Body of pancreas (tissue), 4 donors: Measurements from ENCODE around the gene MFAP2. TPM values are rescaled to one million over a fixed set of nuclear protein-coding genes. Genes with fewer than 3 reads are reported as not detected.

ENCODE experiments used
- ATAC-seq: fragments of 150-250 bp; one replicate; pipeline ENCODE4 v1.9.1; 2016
- DNase-seq, 4 donors: peaks; one replicate each; pipeline ENCODE4 v3.0.0-alpha.2; 2019
- H3K27ac ChIP-seq, 4 donors: fragments of 200-600 bp; sonication (generic); 1 replicate in 3 of 4; 2 replicates in 1 of 4; pipeline versions ENCODE4 v1.5.1 to v1.6.1; 2016 to 2019; ENCODE audit warnings: mild to moderate bottlenecking in 1 of 4, mixed read lengths in 1 of 4, moderate library complexity in 1 of 4
- H3K27me3 ChIP-seq, 2 donors: fragments of 200-600 bp; sonication (generic); one replicate each; pipeline ENCODE4 v1.6.0; 2016; ENCODE audit warnings: mild to moderate bottlenecking in 1 of 2
- H3K36me3 ChIP-seq, 2 donors: fragments of 200-600 bp; sonication (generic); replicated peaks in 1 of 2; 2 replicates each; pipeline ENCODE4 v1.5.1; 2016; ENCODE audit warnings: low read depth in 2 of 2; ENCODE audit not compliant: insufficient read depth in 1 of 2
- H3K4me1 ChIP-seq: fragments of 200-600 bp; sonication (generic); one replicate; pipeline ENCODE4 v1.6.0; 2016
- H3K4me3 ChIP-seq, 2 donors: fragments of 200-600 bp; sonication (generic); 1 replicate in 1 of 2; 2 replicates in 1 of 2; pipeline ENCODE4 v1.5.1; 2016 to 2019
- H3K9me3 ChIP-seq, 3 donors: fragments of 200-600 bp; sonication (generic); 1 replicate in 2 of 3; 2 replicates in 1 of 3; pipeline ENCODE4 v1.5.1; 2016
- CTCF ChIP-seq, 7 experiments: fragments of 450-650 bp in 4 of 7; fragments of 200-600 bp in 3 of 7; sonication (generic) in 3 of 7; IDR thresholded peaks; one replicate each; pipeline ENCODE4 v1.5.1; 2016 to 2019; ENCODE audit warnings: antibody characterized with exemption in 7 of 7
- POLR2A ChIP-seq, 3 donors: fragments of 450-650 bp; IDR thresholded peaks; one replicate each; pipeline ENCODE4 v1.6.1; 2016; ENCODE audit warnings: antibody characterized with exemption in 3 of 3, mild to moderate bottlenecking in 2 of 3
- WGBS, 2 donors: methylation state at CpG; one replicate each; pipeline ENCODE4 v1.1.5; 2017; 5-methylcytosine and 5-hydroxymethylcytosine counted together
- intact Hi-C: fragments of 100-400 bp; cut with DNase I; formaldehyde crosslinking; loops from one replicate; pipeline ENCODE4 v1.15.1; 2023
- total RNA-seq, 2 donors: library from RNA; depleted of rRNA; stranded (reverse); fragments of >200 nt; gene quantifications; one replicate each; pipeline ENCODE4 v1.1.0, GENCODE V29; 2016

MFAP2 gene
- total RNA-seq, 2 donors from 2014 or later = 1.3 to 13.5 TPM

- no peaks in the 10 kb centered on the region for H3K27me3 ChIP-seq
- H3K27ac ChIP-seq = no peak overlapping the region
- H3K4me1 ChIP-seq = peaks cover 26% of the 10 kb centered on the region
- intact Hi-C loops = no loop called here
- WGBS, 2 donors = 82 to 86% methylated on average over 13 of the region's 13 CpGs
- no peaks in the 10 kb centered on the region for H3K36me3 ChIP-seq
- H3K4me3 ChIP-seq = no peak overlapping the region
- no peak for TF ChIP-seq CTCF (IDR thresholded peaks at IDR 0.05)
- TF ChIP-seq POLR2A (IDR thresholded peaks at IDR 0.05) = no peak
- DNase-seq (no peak), ATAC-seq (no peak)
- no peaks in the 10 kb centered on the region for H3K9me3 ChIP-seq
Observed at GRCh38 chr1:16925635-16926490, 54.6 kb downstream of the MFAP2 start.

- H3K4me3 ChIP-seq = no peak overlapping the region
- DNase-seq (no peak), ATAC-seq (no peak)
- 86 to 87% methylated on average over 12 to 13 of the region's 13 CpGs for WGBS, 2 donors
- TF ChIP-seq CTCF (IDR thresholded peaks at IDR 0.05) (no peak), POLR2A (IDR thresholded peaks at IDR 0.05) (no peak)
- no peak overlapping the region for H3K27ac ChIP-seq
- H3K9me3 ChIP-seq = no peaks in the 10 kb centered on the region
- no peaks in the 10 kb centered on the region for H3K36me3 ChIP-seq
- intact Hi-C loops = no loop called here
- peaks cover 26% of the 10 kb centered on the region for H3K4me1 ChIP-seq
- H3K27me3 ChIP-seq = no peaks in the 10 kb centered on the region
Observed at GRCh38 chr1:16924919-16925477, 55.4 kb downstream of the MFAP2 start.

Other genes with a start within 250 kb of the MFAP2 start
- over 10,000 TPM in 1 of 2 donors, under 1 TPM in 1; under 0.01 to 15,479 TPM for gene RNU1-4, start 240.1 kb downstream of the MFAP2 start, total RNA-seq
- gene RNU1-2, start 84.6 kb downstream of the MFAP2 start, total RNA-seq = over 10,000 TPM in 1 of 2 donors, under 1 TPM in 1; under 0.01 to 15,479 TPM
- gene CROCC, start 58.7 kb downstream of the MFAP2 start, total RNA-seq = 100 to 1,000 TPM in 1 of 2 donors, 10 to 100 TPM in 1; 49.8 to 151 TPM
- gene ATP13A2, start 31.3 kb upstream of the MFAP2 start, total RNA-seq = 10 to 100 TPM; 56.8 to 61.0 TPM
- 10 to 100 TPM; 38.9 to 59.4 TPM for gene SDHB, start 73.4 kb upstream of the MFAP2 start, total RNA-seq
- 1 to 10 TPM; 2.3 to 3.0 TPM for gene PADI2, start 138.8 kb upstream of the MFAP2 start, total RNA-seq
- gene PADI1, start 224.5 kb upstream of the MFAP2 start, total RNA-seq = not detected